K562 (cell line): ENCODE measurements around the gene OARD1. TPM values are rescaled to one million over a fixed set of nuclear protein-coding genes. Genes with fewer than 3 reads are reported as not detected.

Experiments
- ATAC-seq: fragments of 200-7000 bp; cut with Tn5 transposase; 3 replicates; pipeline ENCODE4 v1.9.1; 2020; ENCODE audit warnings: moderate library complexity
- BruUV-seq: library from RNA; stranded (reverse); fragments of 400-500 nt; replicated peaks from 2 replicates; lab custom pipeline; 2021; lab: Mats Ljungman, UMichigan
- CTCF ChIA-PET: fragments of 300-600 bp; formaldehyde crosslinking; extraction: SDS; loops from one replicate; lab custom pipeline; 2021; ENCODE audit warnings: low intra/inter-chr PET ratio; lab: Yijun Ruan, JAX
- POLR2A ChIA-PET: fragments of 300-600, 350-650 bp; sonication (Branson Sonifier 250); formaldehyde crosslinking; extraction: SDS; loops from one replicate; lab custom pipeline; 2021; ENCODE audit warnings: antibody characterized with exemption, inconsistent platforms; lab: Yijun Ruan, JAX
- DNase-seq, 4 experiments: peaks; one replicate each; pipeline versions ENCODE4 v3.0.0 to v3.0.0-alpha.2; 2011 to 2018; ENCODE audit warnings: low spot score in 3 of 4, mixed read lengths in 3 of 4; ENCODE audit errors: extremely low read depth in 1 of 4
- FAIRE-seq: peaks from 2 replicates; lab custom pipeline; 2011; peaks lifted over from hg19 to GRCh38; lab: Jason Lieb, UNC
- H2AFZ ChIP-seq: 2 replicates; pipeline ENCODE4 v1.6.0; 2011; ENCODE audit warnings: low read depth, low read length, control low read depth, inconsistent platforms
- H3K27ac ChIP-seq: fragments of 200-600 bp; 3 replicates; pipeline ENCODE4 v1.8.0; 2011; ENCODE audit warnings: low read depth, mild to moderate bottlenecking, control low read depth, inconsistent platforms, low read length, moderate library complexity, mixed read lengths; ENCODE audit errors: extremely low read depth
- H3K27me3 ChIP-seq, 2 experiments: fragments of 300-600 bp in 1 of 2; 2 replicates in 1 of 2; 3 replicates in 1 of 2; pipeline versions ENCODE4 v1.6.0 to v1.8.0; 2011; ENCODE audit warnings: inconsistent platforms in 2 of 2, low read length in 2 of 2, mild to moderate bottlenecking in 1 of 2, mixed read lengths in 1 of 2, moderate library complexity in 1 of 2; ENCODE audit not compliant: control insufficient read depth in 2 of 2, insufficient read depth in 2 of 2
- H3K36me3 ChIP-seq: fragments of 300-600 bp; 3 replicates; pipeline ENCODE4 v1.8.0; 2011; ENCODE audit warnings: mild to moderate bottlenecking, low read length, inconsistent platforms; ENCODE audit not compliant: control insufficient read depth, insufficient read depth
- H3K4me1 ChIP-seq, 2 experiments: fragments of 200-600 bp in 1 of 2; replicated peaks in 1 of 2; 2 replicates in 1 of 2; 3 replicates in 1 of 2; pipeline versions ENCODE4 v1.5.1 to v1.8.0; 2011; ENCODE audit warnings: inconsistent platforms in 2 of 2, low read length in 2 of 2, mild to moderate bottlenecking in 1 of 2, mixed read lengths in 1 of 2, moderate library complexity in 1 of 2; ENCODE audit not compliant: control insufficient read depth in 2 of 2, insufficient read depth in 2 of 2
- H3K4me2 ChIP-seq: 2 replicates; pipeline ENCODE4 v1.6.1; 2011; ENCODE audit warnings: low read length, control low read depth, inconsistent platforms, mixed read lengths; ENCODE audit not compliant: insufficient read depth
- H3K4me3 ChIP-seq: fragments of 200-600 bp; sonication (generic), shearing (Covaris generic); 2 replicates; pipeline ENCODE4 v1.5.1; 2016; ENCODE audit warnings: control low read depth, inconsistent platforms
- H3K79me2 ChIP-seq: fragments of 200-600 bp; 3 replicates; pipeline ENCODE4 v1.8.0; 2011; ENCODE audit warnings: low read length, inconsistent platforms; ENCODE audit not compliant: control insufficient read depth, insufficient read depth
- H3K9ac ChIP-seq, 2 experiments: 2 replicates each; pipeline versions ENCODE4 v1.6.0 to v1.6.1; 2011; ENCODE audit warnings: low read depth in 2 of 2, low read length in 2 of 2, control low read depth in 1 of 2, inconsistent platforms in 1 of 2, mild to moderate bottlenecking in 1 of 2, mixed read lengths in 1 of 2; ENCODE audit not compliant: insufficient read depth in 1 of 2
- H3K9me1 ChIP-seq: one replicate; pipeline ENCODE4 v1.6.0; 2011; ENCODE audit warnings: inconsistent platforms, mild to moderate bottlenecking, low read length, moderate library complexity; ENCODE audit not compliant: control insufficient read depth, insufficient read depth
- H3K9me3 ChIP-seq: replicated peaks from 2 replicates; pipeline ENCODE4 v1.5.1; 2011; ENCODE audit warnings: low read depth, low read length, inconsistent platforms; ENCODE audit not compliant: control insufficient read depth, insufficient read depth
- H4K20me1 ChIP-seq: replicated peaks from 2 replicates; pipeline ENCODE4 v1.6.1; 2011; ENCODE audit warnings: low read length, inconsistent platforms, mixed read lengths; ENCODE audit not compliant: control insufficient read depth, insufficient read depth
- CBFA2T3 ChIP-seq: fragments of 450-650 bp; IDR thresholded peaks from 2 replicates; pipeline ENCODE4 v1.6.1; 2017
- GATA2 ChIP-seq: sonication (generic); formaldehyde crosslinking; IDR thresholded peaks from 2 replicates; pipeline ENCODE4 v1.4.0; 2020; ENCODE audit warnings: mild to moderate bottlenecking, missing genetic modification reagents
- NONO ChIP-seq, 2 experiments: fragments of 200-400 bp in 1 of 2; fragments of 450-650 bp in 1 of 2; formaldehyde crosslinking in 1 of 2; IDR thresholded peaks; 2 replicates each; pipeline ENCODE4 v1.6.1; 2017; ENCODE audit warnings: low read depth in 2 of 2, mild to moderate bottlenecking in 2 of 2, moderate library complexity in 2 of 2, low read length in 1 of 2
- PHB ChIP-seq: fragments of 250-450 bp; sonication (Bioruptor Pico); IDR thresholded peaks from 2 replicates; pipeline ENCODE4 v1.5.0; 2021
- PHF20 ChIP-seq: fragments of 450-650 bp; IDR thresholded peaks from 2 replicates; pipeline ENCODE4 v1.6.1; 2018; ENCODE audit not compliant: partially characterized antibody
- PTBP1 ChIP-seq: fragments of 200-400 bp; formaldehyde crosslinking; IDR thresholded peaks from 2 replicates; pipeline ENCODE4 v1.6.1; 2017; ENCODE audit warnings: low read depth, low read length
- PYGO2 ChIP-seq: fragments of 450-650 bp; IDR thresholded peaks from 2 replicates; pipeline ENCODE4 v1.6.1; 2016; ENCODE audit warnings: mild to moderate bottlenecking, missing genetic modification characterization, moderate library complexity, missing compliant biosample characterization
- SMC3 ChIP-seq: conservative IDR thresholded peaks from 2 replicates; pipeline ENCODE4 v1.6.1; 2011; ENCODE audit warnings: low read depth, low read length, improper control_type of control experiment; ENCODE audit not compliant: insufficient read depth
- SNIP1 ChIP-seq: fragments of 450-650 bp; IDR thresholded peaks from 2 replicates; pipeline ENCODE4 v1.7.1; 2017; ENCODE audit warnings: low read depth, mild to moderate bottlenecking
- SP1 ChIP-seq: sonication (generic); formaldehyde crosslinking; IDR thresholded peaks from 2 replicates; pipeline ENCODE4 v1.8.1; 2022; ENCODE audit warnings: mild to moderate bottlenecking, missing genetic modification reagents
- U2AF1 ChIP-seq: fragments of 200-400 bp; formaldehyde crosslinking; optimal IDR thresholded peaks from 2 replicates; pipeline ENCODE3; 2017; ENCODE audit warnings: mild to moderate bottlenecking, low read depth, low read length, moderate library complexity
- XRCC5 ChIP-seq: fragments of 200-400 bp; formaldehyde crosslinking; IDR thresholded peaks from 2 replicates; pipeline ENCODE4 v1.6.1; 2017; ENCODE audit warnings: low read depth, mild to moderate bottlenecking, low read length
- ZNF384 ChIP-seq: IDR thresholded peaks from 2 replicates; pipeline ENCODE4 v1.6.1; 2012; ENCODE audit warnings: low read depth, low read length, improper control_type of control experiment
- WGBS: fragments of 100-300 bp; shearing (Covaris generic); methylation state at CpG from one replicate; pipeline ENCODE4 v1.1.6; 2016; ENCODE audit warnings: low coverage, mixed read lengths; ENCODE audit not compliant: insufficient coverage; ENCODE audit errors: missing lambda C conversion rate; 5-methylcytosine and 5-hydroxymethylcytosine counted together
- in situ Hi-C: fragments of 300-500 bp; cut with MboI; formaldehyde crosslinking; loops from 4 replicates; pipeline ENCODE4 v1.15.0; 2018; ENCODE audit warnings: inconsistent platforms, mixed read lengths
- intact Hi-C: fragments of 100-400 bp; cut with micrococcal nuclease; formaldehyde crosslinking; loops from 2 replicates; pipeline ENCODE4 v1.14.2; 2022
- polyA plus RNA-seq, 8 experiments: library from polyadenylated mRNA; depleted of rRNA in 4 of 8; stranded (reverse) in 5 of 8; unstranded in 3 of 8; fragments of >200 nt; fragmentation: Nextera tagmentation in 2 of 8; fragmentation: Illumina TruSeq in 1 of 8; extraction: Ambion mirVana in 2 of 8; extraction: Trizol in 1 of 8; gene quantifications; 2 replicates each; pipeline versions ENCODE4 v1.2.1 to v1.2.3, GENCODE V29; 2011 to 2014; ENCODE audit warnings: inconsistent platforms in 1 of 8, missing spikeins in 1 of 8
- total RNA-seq, 7 experiments: library from RNA; depleted of rRNA in 6 of 7; stranded (reverse); fragments of >200 nt in 6 of 7; fragmentation: Illumina TruSeq in 2 of 7; extraction: Trizol in 2 of 7; gene quantifications; 2 replicates each; pipeline versions ENCODE4 v1.2.1 to v1.2.3, GENCODE V29; 2011 to 2021; ENCODE audit warnings: low replicate concordance in 1 of 7
- TF ChIP-seq, protein P1 (sequence below): sonication (generic); formaldehyde crosslinking; IDR thresholded peaks from 2 replicates; pipeline ENCODE4 v1.8.1; 2023; ENCODE audit warnings: mild to moderate bottlenecking, missing genetic modification reagents

OARD1 gene
- total and polyA plus RNA-seq, 9 of the 15 experiments (the other 6 are each of a cell fraction or from before 2014, with no cell fraction given) = 43.4 to 88.3 (median 61.1) TPM

DNA sequence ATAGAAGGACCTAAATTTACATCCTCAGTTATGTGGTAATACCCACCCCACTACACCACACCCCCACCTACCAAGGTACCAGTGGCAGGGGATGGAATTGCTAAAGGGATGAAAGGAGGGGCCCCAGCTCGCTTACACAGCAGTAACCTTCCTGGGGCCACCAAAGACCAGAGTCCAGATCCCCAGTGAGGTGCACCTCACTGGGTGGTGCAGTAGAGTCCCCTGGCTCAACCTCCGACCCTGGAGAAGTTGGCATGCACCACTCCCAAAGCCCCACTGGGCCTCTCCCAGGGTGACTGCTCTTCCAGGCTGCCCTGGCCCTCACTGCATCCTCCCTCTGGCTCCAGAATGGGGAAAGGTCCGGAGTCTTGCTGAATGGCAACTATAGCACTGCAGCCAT is 34.0 kb downstream of the OARD1 start:
- 0% methylated on average over 3 of the region's 3 CpGs for WGBS
- Histone ChIP-seq H3K27ac (no peak overlapping the region), H2AFZ (no peak overlapping the region), H3K4me1 (peaks cover 4 to 9% of the 10 kb centered on the region in 2 experiments; a peak in 3 of 5 replicates), H3K27me3 (peaks cover 0 to 13% of the 10 kb centered on the region in 2 experiments; a peak in 2 of 5 replicates), H3K36me3 (no peaks in the 10 kb centered on the region), H3K9ac (no peak overlapping the region), H3K4me3 (no peak overlapping the region), H3K9me3 (no peaks in the 10 kb centered on the region), H3K4me2 (no peak overlapping the region), H4K20me1 (peaks cover 7% of the 10 kb centered on the region; the same call in 1 of the 2 replicates)
- ChIA-PET CTCF (interaction anchor here (1.7 kb wide), 1 partner anchor 28 kb away, joined by 5 read pairs; no protein-coding TSS in a partner anchor), POLR2A (no interaction called here)
- in situ Hi-C loops = loop anchor here (25.0 kb wide), 1 partner anchor 1676 kb away; no protein-coding TSS in a partner anchor
- DNase-seq = no peak
- no peak for FAIRE-seq
- TF ChIP-seq PYGO2 (tag) = no peak
- no peak for TF ChIP-seq PHF20
- TF ChIP-seq, protein P1, sequence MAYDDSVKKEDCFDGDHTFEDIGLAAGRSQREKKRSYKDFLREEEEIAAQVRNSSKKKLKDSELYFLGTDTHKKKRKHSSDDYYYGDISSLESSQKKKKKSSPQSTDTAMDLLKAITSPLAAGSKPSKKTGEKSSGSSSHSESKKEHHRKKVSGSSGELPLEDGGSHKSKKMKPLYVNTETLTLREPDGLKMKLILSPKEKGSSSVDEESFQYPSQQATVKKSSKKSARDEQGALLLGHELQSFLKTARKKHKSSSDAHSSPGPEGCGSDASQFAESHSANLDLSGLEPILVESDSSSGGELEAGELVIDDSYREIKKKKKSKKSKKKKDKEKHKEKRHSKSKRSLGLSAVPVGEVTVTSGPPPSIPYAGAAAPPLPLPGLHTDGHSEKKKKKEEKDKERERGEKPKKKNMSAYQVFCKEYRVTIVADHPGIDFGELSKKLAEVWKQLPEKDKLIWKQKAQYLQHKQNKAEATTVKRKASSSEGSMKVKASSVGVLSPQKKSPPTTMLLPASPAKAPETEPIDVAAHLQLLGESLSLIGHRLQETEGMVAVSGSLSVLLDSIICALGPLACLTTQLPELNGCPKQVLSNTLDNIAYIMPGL (CRISPR knock-in tag) = no peak
- TF ChIP-seq GATA2 (CRISPR knock-in tag) = no peak
- TF ChIP-seq SNIP1 = no peak
- no peak for TF ChIP-seq SP1 (CRISPR knock-in tag)
- no peak for TF ChIP-seq NONO (IDR thresholded peaks at IDR 0.05; ENCODE audit: low read depth in 2 of 2, low read length in 1 of 2)
- TF ChIP-seq PHB (CRISPR knock-in tag) = no peak
- TF ChIP-seq XRCC5 = no peak
- TF ChIP-seq U2AF1 = no peak
- no peak for TF ChIP-seq ZNF384
- no peak for TF ChIP-seq CBFA2T3
- TF ChIP-seq PTBP1 = no peak
- TF ChIP-seq SMC3 = no peak
- TF ChIP-seq, all 486 proteins: peak for 0
- BruUV-seq = no TSS peak
- no peak for ATAC-seq
- Histone ChIP-seq H3K79me2 (no peaks in the 10 kb centered on the region), H3K9me1 (peaks cover 3% of the 10 kb centered on the region)
- intact Hi-C loops = no loop called here
